HG03342 (cell line): ENCODE results near the gene HOXB8.

Experiments
- ATAC-seq: cut with Tn5 transposase; IDR thresholded peaks from one replicate; pipeline ENCODE4 v1.9.1; 2021; ENCODE audit warnings: mild to moderate bottlenecking, moderate library complexity; ENCODE audit not compliant: unreplicated experiment

HOXB8 gene

DNA sequence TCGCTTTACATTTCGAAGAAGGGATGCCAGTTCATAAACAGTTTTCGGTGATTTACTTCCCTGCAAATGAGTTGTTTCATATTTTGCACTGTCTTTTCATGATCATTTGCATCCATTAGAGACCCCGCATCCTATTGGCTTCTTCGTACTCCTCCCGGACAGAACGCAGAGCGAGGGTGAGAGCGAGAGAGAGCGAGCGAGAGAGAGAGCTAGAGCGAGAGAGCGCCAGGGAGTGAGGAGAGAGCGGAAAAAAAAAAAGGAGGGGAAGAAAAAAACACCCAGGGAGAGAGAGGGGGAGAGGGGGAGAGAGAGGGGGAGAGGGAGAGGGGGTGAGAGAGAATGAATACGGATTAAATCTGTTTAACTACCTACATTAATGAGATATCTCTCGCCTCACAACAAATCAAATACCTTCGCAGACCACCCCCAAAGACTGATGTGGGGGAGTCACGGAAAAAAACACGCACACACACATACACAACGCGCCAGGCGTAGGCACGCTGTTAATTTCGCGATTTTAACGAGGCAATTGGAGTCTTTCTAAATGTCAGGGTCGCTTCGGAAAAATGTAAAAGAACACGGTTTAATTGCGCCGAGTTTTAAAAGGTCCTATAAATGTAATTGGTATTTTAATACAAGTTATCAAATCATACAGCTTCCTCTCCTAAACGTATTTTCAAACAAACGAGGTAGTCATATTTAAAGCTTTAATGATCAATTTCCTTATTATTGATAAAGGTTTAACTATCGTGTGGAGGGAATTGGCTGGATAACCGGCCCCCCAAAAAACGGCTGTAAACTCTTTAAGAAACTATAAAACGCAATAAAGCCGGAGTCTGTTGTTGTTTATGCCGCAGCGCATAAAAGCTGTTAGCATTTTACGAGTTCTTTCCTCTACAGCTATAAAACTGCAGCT is at the start of gene HOXB8:
HOXB8 (minus strand) TSS at position 246 of the 916 bp plus-strand sequence. CDS start 588 bp downstream, outside the sequence.
- ATAC-seq, result no peak

DNA sequence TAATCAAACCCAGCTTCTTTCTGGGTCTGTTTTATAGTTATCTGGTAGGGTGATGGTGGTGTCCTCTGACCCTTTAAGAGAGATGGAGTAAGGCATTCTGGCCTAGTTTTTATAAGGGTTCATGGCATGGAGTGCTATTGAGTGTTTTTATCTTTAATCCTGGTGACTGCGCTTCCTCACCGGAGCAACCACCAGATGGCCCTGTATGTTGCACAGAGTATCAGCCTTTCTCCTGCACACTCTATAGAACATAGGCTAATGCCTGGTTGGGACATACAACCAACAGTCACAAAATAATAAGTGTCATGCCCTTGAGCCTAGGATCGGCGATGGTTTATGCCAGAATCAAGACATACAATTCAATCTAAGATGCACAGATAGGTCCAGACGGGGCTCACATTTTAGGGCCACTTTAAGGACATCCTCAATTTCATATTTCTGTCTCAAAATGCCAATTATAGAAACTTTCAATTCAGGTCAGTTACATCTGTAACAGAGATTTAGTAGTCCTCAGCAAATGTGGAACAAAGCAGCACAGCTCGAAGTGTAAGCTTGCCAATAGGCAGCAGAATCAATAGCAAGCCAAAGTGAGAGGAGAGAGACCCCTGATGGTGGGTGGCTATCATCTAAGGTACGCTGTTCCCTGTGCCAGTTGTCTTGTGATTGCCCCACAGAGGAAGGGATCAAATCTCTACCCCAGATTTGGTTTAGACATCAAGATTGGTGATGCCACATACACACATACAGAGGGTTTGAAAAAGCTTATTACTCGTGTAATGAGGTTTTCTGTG is 48.2 kb upstream of the HOXB8 start:
- no peak for ATAC-seq

DNA sequence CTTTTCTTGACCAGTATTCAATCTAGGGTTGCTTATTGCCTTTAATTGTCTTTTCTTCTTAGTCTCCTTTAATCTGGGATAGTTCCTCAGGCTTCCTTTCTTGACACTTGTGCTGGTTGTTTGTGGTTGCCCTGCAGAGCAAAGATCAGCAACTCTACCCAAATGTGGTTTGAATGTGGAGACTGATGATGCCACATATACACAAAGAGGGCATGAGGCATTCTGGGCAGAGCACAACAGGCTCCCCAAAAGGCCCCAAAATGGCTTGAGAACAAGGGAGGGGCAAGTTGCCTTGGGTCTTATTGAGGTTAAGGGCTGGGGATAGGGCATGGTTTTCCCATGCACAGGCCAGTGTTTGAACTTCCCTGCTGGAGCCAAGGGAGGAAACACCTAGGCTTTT is 40.8 kb upstream of the HOXB8 start:
- ATAC-seq, result no peak

DNA sequence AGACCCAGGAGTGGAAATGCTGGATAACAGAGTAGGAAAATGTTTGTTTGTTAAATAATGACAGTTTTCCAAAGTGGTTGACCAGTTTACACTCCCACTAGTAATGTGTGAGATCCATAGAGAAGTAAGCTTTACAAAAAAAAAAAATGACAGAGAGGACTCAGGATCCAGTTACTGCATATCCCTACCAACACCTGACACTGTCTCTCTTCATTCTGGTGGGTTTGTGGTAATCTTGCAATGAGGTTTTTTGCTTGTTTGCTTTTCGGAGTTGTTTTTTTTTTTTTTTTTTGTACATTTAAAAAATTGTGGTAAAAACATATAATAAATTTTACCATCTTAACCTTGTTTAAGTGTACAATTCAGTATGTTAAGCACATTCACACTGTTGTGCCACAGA is 34.6 kb upstream of the HOXB8 start:
- ATAC-seq, result no peak

DNA sequence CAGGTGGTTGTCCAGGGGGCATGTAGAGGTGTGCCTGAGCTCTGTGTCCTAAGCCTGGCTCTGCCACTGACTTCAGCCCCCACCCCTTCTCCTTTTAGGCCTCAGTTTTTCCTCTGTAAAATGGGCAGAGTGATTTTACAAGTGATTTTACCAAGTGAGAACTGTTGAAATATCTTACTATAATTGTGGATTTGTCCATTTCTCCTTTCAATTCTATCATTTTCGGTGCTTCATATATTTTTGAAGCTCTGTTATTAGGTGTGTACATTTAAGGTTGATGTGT is 32.8 kb upstream of the HOXB8 start:
- no peak for ATAC-seq

DNA sequence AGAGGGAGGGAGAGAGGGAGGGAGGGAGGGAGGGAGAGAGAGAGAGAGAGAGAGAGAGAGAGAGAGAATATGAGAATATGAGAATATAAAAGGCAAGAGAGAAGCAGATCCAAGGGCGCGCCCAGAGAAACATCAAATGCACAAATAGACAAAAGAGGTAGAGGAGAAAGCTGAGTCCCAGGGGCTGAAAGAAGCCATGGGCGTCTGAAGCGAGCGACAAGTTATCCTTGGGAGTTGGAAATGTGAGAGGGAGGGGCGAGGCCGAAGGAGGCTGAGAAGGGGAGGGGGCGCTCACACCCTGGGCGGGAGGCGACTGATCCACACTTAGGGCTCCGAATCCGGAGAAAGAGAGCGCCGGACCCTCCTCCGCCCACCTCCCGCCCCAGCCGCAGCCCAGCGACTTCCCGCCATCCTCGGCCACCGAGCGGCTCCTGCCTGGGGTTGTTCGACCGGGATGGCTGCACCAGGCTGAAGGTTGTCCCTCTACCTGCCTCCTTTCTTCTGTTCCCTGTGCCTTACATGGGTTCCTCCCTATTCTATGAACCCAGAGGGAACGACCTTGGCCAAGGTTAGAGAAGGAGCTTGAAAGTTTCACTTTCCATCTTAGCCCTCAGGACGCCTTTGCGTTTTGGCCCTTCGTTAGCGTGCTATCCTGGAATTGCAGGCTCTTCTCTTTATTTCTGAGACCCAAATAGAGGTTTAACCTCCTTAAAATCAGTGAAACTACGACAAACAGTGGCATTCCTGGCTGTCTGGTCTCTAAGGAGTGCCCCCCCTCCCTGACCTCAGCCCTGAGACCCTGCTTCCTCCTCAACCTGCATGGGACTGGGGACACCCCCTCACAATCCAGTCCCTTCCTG is 32.2 kb upstream of the HOXB8 start:
- ATAC-seq, result no peak

DNA sequence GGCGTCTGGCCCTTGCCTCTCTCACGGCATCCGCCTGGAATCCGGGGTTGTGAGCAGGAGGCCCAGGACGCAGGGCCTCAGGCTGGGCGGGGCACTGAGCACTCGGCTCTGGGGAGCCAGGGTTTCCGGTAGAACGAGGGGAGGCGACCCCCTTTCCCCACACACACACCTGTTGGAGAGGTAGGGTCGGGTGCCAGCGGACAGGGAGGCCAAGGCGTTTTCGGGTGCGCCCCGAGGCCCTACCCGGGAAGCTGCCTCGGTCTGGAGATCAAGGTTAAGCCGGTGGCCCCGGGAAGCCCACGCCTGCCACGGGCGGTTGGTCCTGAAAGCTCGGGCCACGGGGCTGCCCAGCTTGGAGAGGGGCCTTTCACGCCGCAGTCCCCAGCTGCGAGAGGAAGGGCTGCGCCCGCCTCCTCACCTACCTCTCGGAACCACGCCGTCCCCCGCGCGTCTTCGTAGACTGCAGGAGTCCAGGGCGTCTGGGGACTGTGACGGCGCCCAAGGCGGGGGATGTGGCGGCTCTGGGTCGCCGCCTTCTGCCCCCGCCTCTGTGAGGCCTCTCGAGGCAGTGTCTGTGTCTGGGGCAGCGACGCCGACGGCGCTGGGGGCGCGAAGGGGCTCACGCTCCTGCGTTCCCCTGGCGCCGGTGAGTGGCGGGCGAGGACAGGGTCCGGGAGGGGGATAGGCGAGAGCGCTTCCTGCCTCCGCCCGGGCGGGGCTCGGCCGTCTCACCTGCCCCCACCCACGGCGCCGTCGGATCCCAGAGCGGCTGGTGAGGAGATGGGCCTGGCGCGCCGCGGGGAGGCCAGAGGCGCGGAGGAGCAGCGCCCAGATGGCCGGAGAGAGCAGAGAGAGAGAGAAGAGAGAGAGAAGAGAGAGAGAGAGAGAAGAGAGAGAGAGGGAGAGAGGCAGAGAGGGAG is 31.4 kb upstream of the HOXB8 start:
- ATAC-seq, result no peak

DNA sequence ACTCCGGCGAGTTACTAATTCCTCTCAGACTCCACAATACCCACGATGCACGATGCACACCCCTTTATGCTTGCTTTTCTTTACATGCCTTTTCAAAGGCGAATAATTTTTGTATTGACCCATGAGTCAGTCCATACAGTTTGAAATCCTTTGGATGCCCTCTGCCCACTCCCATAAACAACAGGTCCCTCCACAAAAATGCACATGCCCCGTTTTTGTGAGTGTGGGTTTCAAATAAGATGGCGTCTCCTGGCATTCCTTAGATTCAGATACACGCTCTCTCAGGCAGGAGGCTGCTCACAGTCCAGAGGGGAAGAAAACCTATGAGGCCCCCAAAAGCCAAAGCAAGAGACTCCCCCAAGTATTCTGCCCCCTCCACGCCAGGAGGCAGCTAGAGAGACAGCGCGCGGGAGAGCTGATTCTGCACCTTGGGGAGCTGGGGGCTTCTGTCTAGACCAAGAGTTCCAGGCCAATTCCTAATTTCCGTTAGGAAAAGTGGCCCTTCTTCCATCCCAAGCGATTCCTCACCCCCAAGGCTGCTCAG is 30.6 kb upstream of the HOXB8 start:
- no peak for ATAC-seq

DNA sequence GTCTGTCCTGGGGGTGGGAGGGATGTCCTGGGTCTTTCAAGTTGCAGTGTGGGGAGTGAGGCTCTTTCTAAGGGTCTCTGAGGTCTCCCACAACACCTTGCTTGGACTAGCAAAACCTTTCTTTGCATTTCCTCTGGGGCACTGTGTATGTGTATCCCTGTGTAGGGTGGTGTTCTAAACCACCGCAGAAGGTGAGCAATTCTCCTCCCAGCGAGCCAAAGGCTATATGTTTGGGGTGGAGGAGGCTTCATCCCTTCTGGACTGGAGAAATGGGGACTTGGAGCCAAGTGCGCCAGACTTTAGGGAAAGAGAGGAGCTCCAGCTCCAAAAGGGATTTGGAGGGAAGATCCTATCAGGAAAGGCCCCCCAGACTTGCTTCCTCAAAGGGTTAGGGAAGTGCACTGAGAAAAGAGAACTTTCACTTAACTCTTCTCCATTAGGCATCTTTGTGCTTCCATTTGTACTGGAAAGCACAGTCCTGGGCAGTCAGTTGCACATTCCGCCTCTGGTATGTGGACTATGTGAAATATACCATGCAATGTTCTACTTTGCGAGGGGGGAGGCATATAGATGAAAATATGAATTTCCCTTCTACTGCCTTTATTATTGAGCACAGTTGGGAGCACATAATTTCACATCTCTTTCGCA is 29.9 kb upstream of the HOXB8 start:
- no peak for ATAC-seq

DNA sequence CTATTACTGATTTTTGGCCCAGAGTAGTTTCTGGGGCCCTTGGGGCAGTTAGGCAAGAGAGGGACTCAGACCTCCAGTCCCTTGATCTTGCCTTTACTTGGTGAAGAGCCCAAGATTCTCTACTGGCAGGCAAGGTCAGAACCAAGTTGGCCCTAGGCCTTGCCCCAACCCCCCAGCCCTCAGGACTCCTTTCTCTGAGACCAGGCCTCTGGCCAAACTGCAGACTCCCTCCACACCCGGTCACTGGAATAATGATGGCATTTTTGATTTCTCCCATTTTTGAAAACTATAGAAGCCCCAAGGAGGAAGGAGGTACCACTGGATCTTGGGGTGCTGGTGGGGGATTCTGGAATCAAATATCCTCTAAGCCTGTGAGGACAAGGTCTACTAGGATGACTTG is 29.1 kb upstream of the HOXB8 start:
- no peak for ATAC-seq

DNA sequence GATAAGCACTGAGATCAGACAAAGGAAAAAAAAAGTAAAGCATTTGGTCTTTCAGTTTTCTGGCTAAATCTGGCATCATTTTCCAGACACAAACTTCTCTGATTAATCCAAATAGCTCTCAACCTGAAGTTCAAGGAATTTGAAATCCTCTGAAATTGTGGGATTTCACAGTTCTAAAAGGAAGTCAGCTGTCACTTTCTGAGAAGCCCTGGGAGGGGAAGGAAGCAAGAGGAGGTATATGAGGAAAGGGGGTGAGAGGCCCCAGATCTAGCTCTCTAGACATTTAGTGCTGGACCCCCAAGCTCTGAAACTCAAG is 28.6 kb upstream of the HOXB8 start:
- no peak for ATAC-seq

DNA sequence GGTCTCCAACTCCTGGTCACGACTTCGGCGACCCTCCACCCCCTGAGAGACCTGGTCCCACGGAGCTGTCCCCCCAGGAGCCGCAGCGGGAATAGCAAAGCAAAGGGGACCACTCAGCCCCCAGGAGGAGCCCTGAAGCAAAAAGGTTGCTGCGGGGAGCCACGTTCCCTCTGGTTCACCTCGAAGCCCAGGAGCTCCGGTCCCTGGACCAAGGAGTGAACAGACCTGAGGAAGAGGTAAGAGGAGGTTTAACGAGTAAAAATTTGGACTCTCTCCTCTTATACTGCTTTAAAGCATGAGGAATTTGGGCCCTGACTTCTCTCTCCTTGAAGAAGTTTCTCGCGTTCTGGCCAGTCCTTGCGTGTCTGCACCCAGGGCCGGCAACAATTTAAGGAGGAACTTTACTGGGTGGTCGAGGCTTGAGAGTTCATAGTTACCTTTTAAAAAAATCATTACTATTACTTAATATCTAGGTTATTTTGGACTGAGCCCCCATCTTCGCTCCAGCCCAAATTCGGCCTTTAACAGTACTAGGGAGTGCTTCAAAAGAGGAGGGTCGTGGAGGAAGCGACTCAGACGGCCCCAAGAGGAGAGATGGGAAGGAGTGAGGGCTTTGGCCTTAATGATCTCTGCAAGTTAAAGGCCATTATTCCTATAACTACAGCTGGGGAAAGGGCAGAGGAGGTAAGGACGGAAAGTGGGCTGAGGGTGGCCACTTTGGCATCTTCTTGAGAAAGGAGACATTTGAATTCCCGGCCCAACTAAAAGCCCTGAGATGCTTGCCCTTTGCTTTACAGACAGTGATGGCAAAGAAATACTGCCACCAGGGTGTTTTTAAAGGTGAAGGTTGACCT is 28.0 kb upstream of the HOXB8 start:
- no peak for ATAC-seq

DNA sequence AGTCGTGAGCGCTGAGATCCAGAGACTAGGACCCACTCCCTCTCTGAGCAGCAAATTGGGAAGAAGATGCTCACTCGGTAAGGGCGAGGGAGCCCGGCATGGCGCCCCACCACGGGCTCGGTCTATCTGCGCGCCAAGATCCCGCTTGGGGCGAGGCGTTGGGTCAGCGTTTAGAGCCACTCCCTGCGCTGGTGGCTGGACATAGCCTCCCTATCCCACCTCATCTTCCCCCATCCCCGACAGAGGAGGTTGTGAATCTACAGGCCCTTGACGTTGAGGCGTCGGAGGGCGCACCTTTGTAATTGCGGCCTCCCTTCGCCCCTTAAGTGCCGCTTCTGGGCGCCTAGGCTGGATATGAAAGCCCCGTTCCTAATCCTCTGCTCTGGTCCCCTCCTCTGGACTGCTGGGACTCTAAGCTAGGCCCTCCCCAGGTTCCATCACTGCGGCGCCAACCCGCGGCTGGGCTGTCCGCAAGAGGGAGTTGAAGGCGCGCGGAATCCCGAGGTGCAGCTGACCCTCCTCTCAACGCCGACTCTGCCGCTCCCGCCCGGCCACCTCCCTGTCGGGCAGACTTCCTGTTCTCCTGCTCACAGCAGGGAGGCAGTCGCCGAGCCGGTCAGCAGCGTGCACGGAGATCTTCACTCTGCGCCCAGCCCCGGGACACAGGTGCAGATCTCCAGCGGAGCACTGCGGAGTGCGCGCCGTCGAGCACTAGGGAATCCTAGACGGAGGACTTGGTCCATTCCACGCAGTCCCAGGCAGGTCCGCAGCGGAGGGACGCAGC is 27.2 kb upstream of the HOXB8 start:
- ATAC-seq, result no peak

DNA sequence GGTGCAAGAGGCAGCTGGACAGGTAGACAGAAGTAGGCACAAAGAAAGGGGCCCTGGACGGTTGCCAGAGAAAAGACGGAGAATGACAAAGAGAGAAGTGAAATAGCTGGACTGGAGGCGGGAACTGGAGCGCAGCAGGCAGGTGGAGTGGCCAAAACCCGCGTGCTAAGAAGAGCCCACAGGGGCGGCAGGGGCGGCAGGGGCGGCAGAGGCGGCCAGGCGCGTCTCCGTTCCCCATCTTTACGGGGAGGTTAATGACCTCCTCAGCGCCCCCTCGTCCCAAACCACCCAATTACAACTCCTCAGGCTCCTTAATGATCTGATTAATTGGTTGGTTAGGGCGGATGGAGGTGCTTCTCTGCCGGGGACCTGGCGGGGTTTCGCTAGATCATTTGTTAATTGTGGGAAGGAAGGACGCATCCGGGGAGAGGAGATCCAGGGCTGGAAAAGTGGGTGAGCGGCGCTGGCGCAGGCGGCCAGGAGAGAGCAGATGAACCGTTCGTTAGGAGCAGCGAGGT is 26.5 kb upstream of the HOXB8 start:
- ATAC-seq, result no peak

DNA sequence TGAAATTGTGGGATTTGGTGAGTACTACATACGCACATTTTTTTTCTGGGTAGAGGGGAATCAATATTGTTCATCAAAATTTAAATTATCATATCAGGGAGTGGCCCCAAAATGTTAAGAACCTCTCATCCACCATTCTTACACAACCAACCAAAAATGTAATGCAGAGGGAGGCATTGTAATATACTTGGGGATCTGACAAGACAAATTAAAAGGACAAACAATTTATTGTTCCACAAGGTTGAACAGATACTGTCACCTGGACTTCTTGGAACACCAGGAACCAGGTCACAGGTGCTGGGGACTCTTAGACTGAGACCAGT is 25.7 kb upstream of the HOXB8 start:
- no peak for ATAC-seq

DNA sequence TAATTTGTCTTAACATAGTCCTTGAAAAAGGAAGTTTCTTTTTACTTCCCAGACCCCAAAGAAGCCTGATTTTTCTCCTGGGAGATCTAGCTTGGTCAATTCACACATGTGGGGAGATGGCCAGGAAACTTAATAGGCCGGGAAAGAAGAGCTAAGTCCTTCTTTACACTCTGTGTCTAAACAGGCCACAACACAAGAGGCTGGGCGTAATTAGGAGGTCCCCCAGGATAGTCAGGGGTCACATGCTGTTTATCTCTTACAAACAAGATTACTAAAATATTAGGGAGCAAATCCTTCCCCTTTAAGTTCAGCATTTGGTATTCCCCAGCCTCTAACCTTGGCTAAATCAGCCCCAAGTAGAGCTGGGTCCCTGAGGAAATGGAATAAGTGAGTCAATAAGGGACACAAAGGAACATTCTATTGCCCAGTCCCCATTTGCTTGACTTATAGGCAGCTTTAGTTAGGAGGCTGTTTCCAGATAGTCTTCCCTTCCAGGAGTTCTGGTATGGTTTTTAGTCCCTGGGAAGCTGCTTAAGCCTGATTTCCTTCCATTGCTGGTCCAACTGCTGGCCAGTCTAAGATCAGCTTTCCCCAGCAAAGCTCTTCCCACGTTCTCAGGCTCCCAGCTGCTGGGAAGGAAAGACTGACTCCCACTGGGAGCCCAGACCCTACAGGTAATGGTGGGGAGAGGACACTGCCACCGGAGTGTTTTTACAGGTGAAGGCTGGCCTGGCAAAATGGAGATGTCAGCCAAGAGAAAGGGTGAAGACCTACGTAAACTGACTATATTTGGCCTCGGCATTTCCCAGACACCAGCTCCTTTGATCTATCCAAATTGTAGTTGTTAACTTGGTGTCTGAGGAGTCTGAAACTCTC is 25.1 kb upstream of the HOXB8 start:
- no peak for ATAC-seq

DNA sequence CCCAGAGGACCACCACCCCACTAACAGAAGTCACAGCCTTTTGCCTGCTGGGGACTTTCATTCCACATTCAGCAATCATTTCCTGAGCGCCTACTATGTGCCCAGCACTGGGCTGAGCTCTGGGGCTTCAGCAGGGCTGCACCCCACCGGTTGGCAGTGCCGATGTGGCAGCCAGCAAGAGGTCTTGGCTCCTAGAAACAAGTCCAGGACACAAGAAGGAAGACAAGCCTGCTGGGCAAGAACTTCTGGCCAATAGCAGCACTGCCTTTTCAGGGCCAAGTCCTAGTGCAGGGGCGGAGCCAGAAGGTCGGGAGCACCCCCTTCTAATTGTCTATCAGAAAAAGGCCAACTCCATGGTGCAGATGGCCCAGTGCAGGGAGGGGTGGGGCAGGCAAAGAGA is 24.0 kb upstream of the HOXB8 start:
- ATAC-seq, result no peak
